ENCODE data around the gene GAPVD1. TPM values are rescaled to one million over a fixed set of nuclear protein-coding genes. Genes with fewer than 3 reads are reported as not detected.
"Not testable (repeated sequence)": the region's sequence is repeated elsewhere in the genome, so short reads cannot be mapped to it uniquely, and the experiment has no call there.

Gene GAPVD1
- total and polyA plus RNA-seq, 4 experiments from 2014 or later = 45.6 to 76.4 (median 63.5) TPM

GRCh38 chr9:125277411-125277810 lies 15.8 kb downstream of the GAPVD1 start:
- no peaks in the 10 kb centered on the region for H3K36me3 ChIP-seq (ENCODE audit: insufficient read depth, low read length)
- ChIA-PET POLR2A (ENCODE audit: partially characterized antibody) (interaction anchor here (0.6 kb wide), 1 partner anchor 55 kb away, joined by 3 read pairs; no protein-coding TSS in a partner anchor), CTCF (ENCODE audit: partially characterized antibody) (no interaction called here)
- Mint-ChIP-seq H3K36me3 (peaks cover 8 to 12% of the 10 kb centered on the region in 2 donors), H3K4me3 (no peak overlapping the region), H3K4me1 (peaks cover 15 to 32% (median 20%) of the 10 kb centered on the region in 4 donors), H3K27me3 (no peaks in the 10 kb centered on the region), H3K9me3 (no peaks in the 10 kb centered on the region), H3K27ac (no peak overlapping the region)
- H3K4me1 ChIP-seq (ENCODE audit: insufficient read depth, low read length) = peaks cover 13% of the 10 kb centered on the region
- H3K4me3 ChIP-seq (ENCODE audit: low read length in 2 of 2) = no peak overlapping the region
- DNase-seq = no peak
- no peak overlapping the region for H3K27ac ChIP-seq (ENCODE audit: low read depth, low read length)
- H3K9me3 ChIP-seq (ENCODE audit: control insufficient read depth in 1 of 2, low read length in 2 of 2) = no peaks in the 10 kb centered on the region
- intact Hi-C loops (cut with micrococcal nuclease) = no loop called here
- no peaks in the 10 kb centered on the region for H3K27me3 ChIP-seq (ENCODE audit: insufficient read depth, low read length)

GRCh38 chr9:125280945-125281344 lies 19.3 kb downstream of the GAPVD1 start:
- no peaks in the 10 kb centered on the region for H3K36me3 ChIP-seq (ENCODE audit: insufficient read depth, low read length)
- H3K4me3 ChIP-seq (ENCODE audit: low read length in 2 of 2) = no peak overlapping the region
- POLR2A ChIA-PET (ENCODE audit: partially characterized antibody) = no interaction called here
- no peak for DNase-seq
- no peak overlapping the region for H3K4me3 Mint-ChIP-seq
- peaks cover 10 to 25% (median 12%) of the 10 kb centered on the region in 4 donors for H3K4me1 Mint-ChIP-seq
- H3K4me1 ChIP-seq (ENCODE audit: insufficient read depth, low read length) = peaks cover 11% of the 10 kb centered on the region
- CTCF ChIA-PET (ENCODE audit: partially characterized antibody) = interaction anchor here (0.7 kb wide), 1 partner anchor 1035 kb away, joined by 3 read pairs; no protein-coding TSS in a partner anchor
- H3K27me3 ChIP-seq (ENCODE audit: insufficient read depth, low read length) = no peaks in the 10 kb centered on the region
- H3K27ac ChIP-seq (ENCODE audit: low read depth, low read length) = no peak overlapping the region
- no peaks in the 10 kb centered on the region for H3K9me3 Mint-ChIP-seq
- peaks cover 6 to 9% of the 10 kb centered on the region in 2 donors for H3K36me3 Mint-ChIP-seq
- no peaks in the 10 kb centered on the region for H3K9me3 ChIP-seq (ENCODE audit: control insufficient read depth in 1 of 2, low read length in 2 of 2)
- intact Hi-C loops (cut with micrococcal nuclease) = no loop called here
- no peak overlapping the region for H3K27ac Mint-ChIP-seq
- H3K27me3 Mint-ChIP-seq = no peaks in the 10 kb centered on the region

GRCh38 chr9:125284855-125285254 lies 23.2 kb downstream of the GAPVD1 start:
- no peak for DNase-seq
- ChIA-PET CTCF (ENCODE audit: partially characterized antibody) (no interaction called here), POLR2A (ENCODE audit: partially characterized antibody) (no interaction called here)
- H3K4me3 ChIP-seq (ENCODE audit: low read length in 2 of 2) = no peak overlapping the region
- Mint-ChIP-seq H3K9me3 (no peaks in the 10 kb centered on the region), H3K4me1 (peaks cover 8 to 14% (median 12%) of the 10 kb centered on the region in 4 donors), H3K36me3 (peaks cover 4 to 7% of the 10 kb centered on the region in 2 donors), H3K27me3 (no peaks in the 10 kb centered on the region), H3K4me3 (no peak overlapping the region), H3K27ac (peak overlapping the region in 1 of 7 donors; percentile 30)
- peaks cover 16% of the 10 kb centered on the region for H3K4me1 ChIP-seq (ENCODE audit: insufficient read depth, low read length)
- no peaks in the 10 kb centered on the region for H3K27me3 ChIP-seq (ENCODE audit: insufficient read depth, low read length)
- peaks cover 9% of the 10 kb centered on the region for H3K36me3 ChIP-seq (ENCODE audit: insufficient read depth, low read length)
- no peak overlapping the region for H3K27ac ChIP-seq (ENCODE audit: low read depth, low read length)
- H3K9me3 ChIP-seq (ENCODE audit: control insufficient read depth in 1 of 2, low read length in 2 of 2) = no peaks in the 10 kb centered on the region
- intact Hi-C loops (cut with micrococcal nuclease) = no loop called here

GRCh38 chr9:125286935-125287433 lies 25.4 kb downstream of the GAPVD1 start:
- H3K27ac Mint-ChIP-seq; DNase-seq; H3K27me3 ChIP-seq (ENCODE audit: insufficient read depth, low read length); H3K9me3 ChIP-seq (ENCODE audit: control insufficient read depth in 1 of 2, low read length in 2 of 2); H3K4me3 Mint-ChIP-seq; H3K27ac ChIP-seq (ENCODE audit: low read depth, low read length); H3K4me3 ChIP-seq (ENCODE audit: low read length in 2 of 2); H3K27me3 Mint-ChIP-seq; H3K36me3 Mint-ChIP-seq; intact Hi-C loops (cut with micrococcal nuclease); H3K36me3 ChIP-seq (ENCODE audit: insufficient read depth, low read length); H3K9me3 Mint-ChIP-seq; CTCF ChIA-PET (ENCODE audit: partially characterized antibody); POLR2A ChIA-PET (ENCODE audit: partially characterized antibody): not testable (repeated sequence)
- peaks cover 8 to 14% (median 12%) of the 10 kb centered on the region in 4 donors for H3K4me1 Mint-ChIP-seq
- H3K4me1 ChIP-seq (ENCODE audit: insufficient read depth, low read length) = peaks cover 34% of the 10 kb centered on the region

- Histone ChIP-seq H3K27ac (ENCODE audit: low read depth, low read length) (no peak overlapping the region), H3K36me3 (ENCODE audit: insufficient read depth, low read length) (peaks cover 9% of the 10 kb centered on the region), H3K9me3 (ENCODE audit: control insufficient read depth in 1 of 2, low read length in 2 of 2) (no peaks in the 10 kb centered on the region), H3K4me3 (ENCODE audit: low read length in 2 of 2) (no peak overlapping the region), H3K27me3 (ENCODE audit: insufficient read depth, low read length) (no peaks in the 10 kb centered on the region), H3K4me1 (ENCODE audit: insufficient read depth, low read length) (peaks cover 38% of the 10 kb centered on the region)
- intact Hi-C loops (cut with micrococcal nuclease) = no loop called here
- H3K27me3 Mint-ChIP-seq = no peaks in the 10 kb centered on the region
- no peak overlapping the region for H3K27ac Mint-ChIP-seq
- H3K4me1 Mint-ChIP-seq = peaks cover 0 to 12% (median 4%) of the 10 kb centered on the region in 4 donors
- no peak for DNase-seq
- ChIA-PET CTCF (ENCODE audit: partially characterized antibody) (no interaction called here), POLR2A (ENCODE audit: partially characterized antibody) (interaction anchor here (0.9 kb wide), 1 partner anchor 12 kb away, joined by 3 read pairs; no protein-coding TSS in a partner anchor)
- no peaks in the 10 kb centered on the region for H3K9me3 Mint-ChIP-seq
- no peak overlapping the region for H3K4me3 Mint-ChIP-seq
- H3K36me3 Mint-ChIP-seq = peaks cover 3 to 4% of the 10 kb centered on the region in 2 donors
Measured at GRCh38 chr9:125293134-125293533, 31.5 kb downstream of the GAPVD1 start.

GRCh38 chr9:125295657-125296056 lies 34.0 kb downstream of the GAPVD1 start:
- H3K27me3 ChIP-seq (ENCODE audit: insufficient read depth, low read length) = no peaks in the 10 kb centered on the region
- ChIA-PET POLR2A (ENCODE audit: partially characterized antibody) (interaction anchor here (0.6 to 0.8 kb wide), 3 partner anchors 31 to 792 kb away, joined by 3 read pairs; no protein-coding TSS in a partner anchor), CTCF (ENCODE audit: partially characterized antibody) (interaction anchor here (0.7 to 1.1 kb wide), 3 partner anchors 9 to 341 kb away, joined by 3 read pairs; no protein-coding TSS in a partner anchor)
- H3K36me3 ChIP-seq (ENCODE audit: insufficient read depth, low read length) = peaks cover 4% of the 10 kb centered on the region
- no peaks in the 10 kb centered on the region for H3K27me3 Mint-ChIP-seq
- H3K27ac Mint-ChIP-seq = peak overlapping the region in 1 of 7 donors; percentile 52
- H3K4me1 Mint-ChIP-seq = peaks cover 0 to 12% (median 4%) of the 10 kb centered on the region in 4 donors
- H3K27ac ChIP-seq (ENCODE audit: low read depth, low read length) = no peak overlapping the region
- peaks cover 8 to 14% of the 10 kb centered on the region in 2 donors for H3K36me3 Mint-ChIP-seq
- intact Hi-C loops (cut with micrococcal nuclease) = no loop called here
- peaks cover 20% of the 10 kb centered on the region for H3K4me1 ChIP-seq (ENCODE audit: insufficient read depth, low read length)
- no peak overlapping the region for H3K4me3 ChIP-seq (ENCODE audit: low read length in 2 of 2)
- H3K9me3 ChIP-seq (ENCODE audit: control insufficient read depth in 1 of 2, low read length in 2 of 2) = no peaks in the 10 kb centered on the region
- H3K9me3 Mint-ChIP-seq = no peaks in the 10 kb centered on the region
- DNase-seq = no peak
- H3K4me3 Mint-ChIP-seq = no peak overlapping the region

- no peak overlapping the region for H3K27ac ChIP-seq (ENCODE audit: low read depth, low read length)
- ChIA-PET CTCF (ENCODE audit: partially characterized antibody) (no interaction called here), POLR2A (ENCODE audit: partially characterized antibody) (no interaction called here)
- H3K4me3 ChIP-seq (ENCODE audit: low read length in 2 of 2) = no peak overlapping the region
- H3K9me3 Mint-ChIP-seq = no peaks in the 10 kb centered on the region
- H3K27me3 ChIP-seq (ENCODE audit: insufficient read depth, low read length) = no peaks in the 10 kb centered on the region
- DNase-seq = no peak
- H3K4me1 Mint-ChIP-seq = peaks cover 0 to 12% (median 4%) of the 10 kb centered on the region in 4 donors
- peak overlapping the region in 5 of 7 donors; percentile 23 to 73 (median 51) for H3K27ac Mint-ChIP-seq
- no peak overlapping the region for H3K4me3 Mint-ChIP-seq
- peaks cover 14 to 24% of the 10 kb centered on the region in 2 donors for H3K36me3 Mint-ChIP-seq
- peaks cover 10% of the 10 kb centered on the region for H3K4me1 ChIP-seq (ENCODE audit: insufficient read depth, low read length)
- H3K27me3 Mint-ChIP-seq = no peaks in the 10 kb centered on the region
- H3K9me3 ChIP-seq (ENCODE audit: control insufficient read depth in 1 of 2, low read length in 2 of 2) = no peaks in the 10 kb centered on the region
- peaks cover 4% of the 10 kb centered on the region for H3K36me3 ChIP-seq (ENCODE audit: insufficient read depth, low read length)
- intact Hi-C loops (cut with micrococcal nuclease) = no loop called here
Measured at GRCh38 chr9:125296843-125297372, 35.3 kb downstream of the GAPVD1 start.
